ENCODE data around the gene DGKE. TPM values are rescaled to one million over a fixed set of nuclear protein-coding genes. Genes with fewer than 3 reads are reported as not detected.

DGKE gene
- total and polyA plus RNA-seq, 2 of the 13 experiments (the other 11 are each of a cell fraction or from before 2014, with no cell fraction given): 3.2 to 5.3 TPM

DNA sequence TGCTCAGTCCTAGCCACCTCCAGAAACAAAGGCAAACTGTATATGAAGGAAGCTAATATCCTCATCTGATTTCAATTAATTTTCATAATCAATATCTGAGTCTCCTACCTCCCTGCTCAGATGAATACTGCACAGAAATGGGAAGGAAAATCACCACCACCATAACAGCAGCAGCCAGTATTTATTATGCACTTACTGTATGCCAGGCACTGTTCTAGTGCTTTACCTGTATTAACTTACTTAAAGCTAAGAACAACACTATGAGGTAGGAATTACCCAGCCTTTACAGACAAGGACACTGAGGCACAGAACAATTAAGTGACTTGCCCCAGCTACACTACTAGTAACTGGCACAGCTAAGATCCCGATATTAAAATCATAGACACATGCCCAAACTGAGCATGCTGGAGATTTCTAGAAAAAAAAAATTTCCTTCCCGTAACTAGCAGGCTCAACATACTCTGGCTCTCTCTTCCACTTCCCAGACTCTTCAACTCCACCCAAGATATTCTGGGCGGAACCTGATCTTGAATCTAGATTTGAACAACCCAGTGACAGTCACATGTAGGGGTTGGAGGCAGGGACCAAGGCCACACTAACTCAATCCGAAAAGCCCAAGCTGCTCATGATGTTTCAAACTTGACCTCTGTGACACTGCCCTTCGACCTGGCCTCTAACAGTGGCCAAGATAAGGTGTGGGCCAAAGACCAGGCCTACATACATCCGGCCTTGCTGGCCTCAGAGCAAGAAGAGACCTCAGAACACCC lies 76.0 kb downstream of the DGKE start (continued):
- TF ChIP-seq, protein P1, sequence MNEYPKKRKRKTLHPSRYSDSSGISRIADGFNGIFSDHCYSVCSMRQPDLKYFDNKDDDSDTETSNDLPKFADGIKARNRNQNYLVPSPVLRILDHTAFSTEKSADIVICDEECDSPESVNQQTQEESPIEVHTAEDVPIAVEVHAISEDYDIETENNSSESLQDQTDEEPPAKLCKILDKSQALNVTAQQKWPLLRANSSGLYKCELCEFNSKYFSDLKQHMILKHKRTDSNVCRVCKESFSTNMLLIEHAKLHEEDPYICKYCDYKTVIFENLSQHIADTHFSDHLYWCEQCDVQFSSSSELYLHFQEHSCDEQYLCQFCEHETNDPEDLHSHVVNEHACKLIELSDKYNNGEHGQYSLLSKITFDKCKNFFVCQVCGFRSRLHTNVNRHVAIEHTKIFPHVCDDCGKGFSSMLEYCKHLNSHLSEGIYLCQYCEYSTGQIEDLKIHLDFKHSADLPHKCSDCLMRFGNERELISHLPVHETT (CRISPR knock-in tag; conservative IDR thresholded peaks at IDR 0.05): 0 out of 2 replicates have a peak, but pooled peaks have one; percentile 20
- TF ChIP-seq YEATS2 (CRISPR knock-in tag; IDR thresholded peaks at IDR 0.05; ENCODE audit: borderline replicate concordance) (no peak), AGO1 (IDR thresholded peaks at IDR 0.05; ENCODE audit: low read depth, low read length, poor library complexity, severe bottlenecking) (no peak), ATF7 (IDR thresholded peaks at IDR 0.05) (no peak), ATF7 (CRISPR knock-in tag; IDR thresholded peaks at IDR 0.05) (no peak), JUND (CRISPR knock-in tag; IDR thresholded peaks at IDR 0.05) (no peak), ESRRA (CRISPR knock-in tag; IDR thresholded peaks at IDR 0.05; ENCODE audit: low read depth) (peak; percentile 93), HNRNPLL (IDR thresholded peaks at IDR 0.05; ENCODE audit: low read depth, low read length, poor library complexity, severe bottlenecking) (no peak), ATF1 (CRISPR knock-in tag; IDR thresholded peaks at IDR 0.05) (no peak), NFKB2 (CRISPR knock-in tag; IDR thresholded peaks at IDR 0.05; ENCODE audit: borderline replicate concordance) (0 out of 2 replicates have a peak, but pooled peaks have one; percentile 14), ZNF660 (CRISPR knock-in tag; IDR thresholded peaks at IDR 0.05; ENCODE audit: borderline replicate concordance, low read depth) (no peak), SKI (IDR thresholded peaks at IDR 0.05; ENCODE audit: partially characterized antibody) (peak; percentile 70)
- TF ChIP-seq, protein P2, sequence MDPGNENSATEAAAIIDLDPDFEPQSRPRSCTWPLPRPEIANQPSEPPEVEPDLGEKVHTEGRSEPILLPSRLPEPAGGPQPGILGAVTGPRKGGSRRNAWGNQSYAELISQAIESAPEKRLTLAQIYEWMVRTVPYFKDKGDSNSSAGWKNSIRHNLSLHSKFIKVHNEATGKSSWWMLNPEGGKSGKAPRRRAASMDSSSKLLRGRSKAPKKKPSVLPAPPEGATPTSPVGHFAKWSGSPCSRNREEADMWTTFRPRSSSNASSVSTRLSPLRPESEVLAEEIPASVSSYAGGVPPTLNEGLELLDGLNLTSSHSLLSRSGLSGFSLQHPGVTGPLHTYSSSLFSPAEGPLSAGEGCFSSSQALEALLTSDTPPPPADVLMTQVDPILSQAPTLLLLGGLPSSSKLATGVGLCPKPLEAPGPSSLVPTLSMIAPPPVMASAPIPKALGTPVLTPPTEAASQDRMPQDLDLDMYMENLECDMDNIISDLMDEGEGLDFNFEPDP (CRISPR knock-in tag; conservative IDR thresholded peaks at IDR 0.05): no peak
- TF ChIP-seq, protein P3, sequence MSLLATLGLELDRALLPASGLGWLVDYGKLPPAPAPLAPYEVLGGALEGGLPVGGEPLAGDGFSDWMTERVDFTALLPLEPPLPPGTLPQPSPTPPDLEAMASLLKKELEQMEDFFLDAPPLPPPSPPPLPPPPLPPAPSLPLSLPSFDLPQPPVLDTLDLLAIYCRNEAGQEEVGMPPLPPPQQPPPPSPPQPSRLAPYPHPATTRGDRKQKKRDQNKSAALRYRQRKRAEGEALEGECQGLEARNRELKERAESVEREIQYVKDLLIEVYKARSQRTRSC (CRISPR knock-in tag; IDR thresholded peaks at IDR 0.05; ENCODE audit: low read depth): no peak
- TF ChIP-seq, protein P4, sequence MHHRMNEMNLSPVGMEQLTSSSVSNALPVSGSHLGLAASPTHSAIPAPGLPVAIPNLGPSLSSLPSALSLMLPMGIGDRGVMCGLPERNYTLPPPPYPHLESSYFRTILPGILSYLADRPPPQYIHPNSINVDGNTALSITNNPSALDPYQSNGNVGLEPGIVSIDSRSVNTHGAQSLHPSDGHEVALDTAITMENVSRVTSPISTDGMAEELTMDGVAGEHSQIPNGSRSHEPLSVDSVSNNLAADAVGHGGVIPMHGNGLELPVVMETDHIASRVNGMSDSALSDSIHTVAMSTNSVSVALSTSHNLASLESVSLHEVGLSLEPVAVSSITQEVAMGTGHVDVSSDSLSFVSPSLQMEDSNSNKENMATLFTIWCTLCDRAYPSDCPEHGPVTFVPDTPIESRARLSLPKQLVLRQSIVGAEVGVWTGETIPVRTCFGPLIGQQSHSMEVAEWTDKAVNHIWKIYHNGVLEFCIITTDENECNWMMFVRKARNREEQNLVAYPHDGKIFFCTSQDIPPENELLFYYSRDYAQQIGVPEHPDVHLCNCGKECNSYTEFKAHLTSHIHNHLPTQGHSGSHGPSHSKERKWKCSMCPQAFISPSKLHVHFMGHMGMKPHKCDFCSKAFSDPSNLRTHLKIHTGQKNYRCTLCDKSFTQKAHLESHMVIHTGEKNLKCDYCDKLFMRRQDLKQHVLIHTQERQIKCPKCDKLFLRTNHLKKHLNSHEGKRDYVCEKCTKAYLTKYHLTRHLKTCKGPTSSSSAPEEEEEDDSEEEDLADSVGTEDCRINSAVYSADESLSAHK (CRISPR knock-in tag; IDR thresholded peaks at IDR 0.05; ENCODE audit: borderline replicate concordance): no peak
- TF ChIP-seq, protein P5, sequence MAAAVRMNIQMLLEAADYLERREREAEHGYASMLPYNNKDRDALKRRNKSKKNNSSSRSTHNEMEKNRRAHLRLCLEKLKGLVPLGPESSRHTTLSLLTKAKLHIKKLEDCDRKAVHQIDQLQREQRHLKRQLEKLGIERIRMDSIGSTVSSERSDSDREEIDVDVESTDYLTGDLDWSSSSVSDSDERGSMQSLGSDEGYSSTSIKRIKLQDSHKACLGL (CRISPR knock-in tag; IDR thresholded peaks at IDR 0.05): no peak

All from HepG2 (cell line).